Kidney epithelial cell (primary cell): Measurements from ENCODE around the gene EPC2. TPM values are rescaled to one million over a fixed set of nuclear protein-coding genes. Genes with fewer than 3 reads are reported as not detected.

ENCODE experiments used
- DNase-seq: peaks from one replicate; pipeline ENCODE4 v3.0.0-alpha.2; 2010; ENCODE audit warnings: low read depth
- H3K27me3 ChIP-seq: 2 replicates; pipeline ENCODE4 v1.6.0; 2011; ENCODE audit warnings: low read length; ENCODE audit not compliant: control insufficient read depth, insufficient read depth
- H3K36me3 ChIP-seq: 2 replicates; pipeline ENCODE4 v1.5.1; 2011; ENCODE audit warnings: low read length; ENCODE audit not compliant: control insufficient read depth, insufficient read depth
- H3K4me3 ChIP-seq: 2 replicates; pipeline ENCODE4 v1.5.1; 2011; ENCODE audit warnings: low read depth, mild to moderate bottlenecking, control low read depth, low read length
- total RNA-seq: library from RNA; depleted of rRNA; stranded (reverse); fragments of >200 nt; gene quantifications from 2 replicates; pipeline ENCODE4 v1.2.3, GENCODE V29; 2015
- TF ChIP-seq, protein P1 (sequence below): IDR thresholded peaks from 2 replicates; pipeline ENCODE4 v1.5.1; 2011; ENCODE audit warnings: mild to moderate bottlenecking, moderate library complexity, low read length, control low read depth, inconsistent platforms; ENCODE audit not compliant: insufficient read depth, poor library complexity, severe bottlenecking

EPC2 gene
- total RNA-seq, 1 donor from 2014 or later: 20.1 TPM

GRCh38 chr2:148829618-148830017, 185.1 kb downstream of the EPC2 start:
- no peak for DNase-seq
- TF ChIP-seq, protein P1, sequence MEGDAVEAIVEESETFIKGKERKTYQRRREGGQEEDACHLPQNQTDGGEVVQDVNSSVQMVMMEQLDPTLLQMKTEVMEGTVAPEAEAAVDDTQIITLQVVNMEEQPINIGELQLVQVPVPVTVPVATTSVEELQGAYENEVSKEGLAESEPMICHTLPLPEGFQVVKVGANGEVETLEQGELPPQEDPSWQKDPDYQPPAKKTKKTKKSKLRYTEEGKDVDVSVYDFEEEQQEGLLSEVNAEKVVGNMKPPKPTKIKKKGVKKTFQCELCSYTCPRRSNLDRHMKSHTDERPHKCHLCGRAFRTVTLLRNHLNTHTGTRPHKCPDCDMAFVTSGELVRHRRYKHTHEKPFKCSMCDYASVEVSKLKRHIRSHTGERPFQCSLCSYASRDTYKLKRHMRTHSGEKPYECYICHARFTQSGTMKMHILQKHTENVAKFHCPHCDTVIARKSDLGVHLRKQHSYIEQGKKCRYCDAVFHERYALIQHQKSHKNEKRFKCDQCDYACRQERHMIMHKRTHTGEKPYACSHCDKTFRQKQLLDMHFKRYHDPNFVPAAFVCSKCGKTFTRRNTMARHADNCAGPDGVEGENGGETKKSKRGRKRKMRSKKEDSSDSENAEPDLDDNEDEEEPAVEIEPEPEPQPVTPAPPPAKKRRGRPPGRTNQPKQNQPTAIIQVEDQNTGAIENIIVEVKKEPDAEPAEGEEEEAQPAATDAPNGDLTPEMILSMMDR: peak; percentile 17
- no peak overlapping the region for H3K4me3 ChIP-seq
- no peaks in the 10 kb centered on the region for H3K36me3 ChIP-seq
- no peaks in the 10 kb centered on the region for H3K27me3 ChIP-seq

DNA sequence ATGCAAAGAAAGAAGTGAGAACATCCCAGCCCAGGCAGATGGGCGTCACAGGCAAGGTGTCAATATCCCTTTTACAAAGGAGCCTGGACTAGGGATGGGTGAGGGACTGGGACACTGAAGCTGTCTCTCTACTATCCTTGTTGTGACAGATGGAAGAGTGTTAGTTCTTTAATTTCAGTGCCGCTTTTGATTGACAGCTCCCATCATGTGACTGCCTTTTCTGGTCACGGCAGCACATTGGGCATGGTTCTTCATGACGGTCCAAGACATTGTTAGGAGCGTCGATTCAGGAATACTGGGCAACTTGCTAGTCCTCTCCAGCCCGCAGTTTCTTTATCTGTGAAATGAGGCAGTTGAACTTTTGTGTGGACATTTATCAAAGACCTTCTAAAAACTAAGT, 188.1 kb downstream of the EPC2 start:
- DNase-seq: no peak
- Histone ChIP-seq H3K36me3 (no peaks in the 10 kb centered on the region), H3K4me3 (no peak overlapping the region), H3K27me3 (no peaks in the 10 kb centered on the region)
- TF ChIP-seq, protein P1: no peak

Other genes with a start within 250 kb of the EPC2 start
- 7.0 and 8.7 TPM in 2 replicates for gene KIF5C, start 230.5 kb downstream of the EPC2 start, total RNA-seq